ENCODE data around the gene TGOLN2. TPM values are rescaled to one million over a fixed set of nuclear protein-coding genes. Genes with fewer than 3 reads are reported as not detected.

TGOLN2 gene
- total RNA-seq, 1 donor from 2014 or later = 94.0 TPM

DNA sequence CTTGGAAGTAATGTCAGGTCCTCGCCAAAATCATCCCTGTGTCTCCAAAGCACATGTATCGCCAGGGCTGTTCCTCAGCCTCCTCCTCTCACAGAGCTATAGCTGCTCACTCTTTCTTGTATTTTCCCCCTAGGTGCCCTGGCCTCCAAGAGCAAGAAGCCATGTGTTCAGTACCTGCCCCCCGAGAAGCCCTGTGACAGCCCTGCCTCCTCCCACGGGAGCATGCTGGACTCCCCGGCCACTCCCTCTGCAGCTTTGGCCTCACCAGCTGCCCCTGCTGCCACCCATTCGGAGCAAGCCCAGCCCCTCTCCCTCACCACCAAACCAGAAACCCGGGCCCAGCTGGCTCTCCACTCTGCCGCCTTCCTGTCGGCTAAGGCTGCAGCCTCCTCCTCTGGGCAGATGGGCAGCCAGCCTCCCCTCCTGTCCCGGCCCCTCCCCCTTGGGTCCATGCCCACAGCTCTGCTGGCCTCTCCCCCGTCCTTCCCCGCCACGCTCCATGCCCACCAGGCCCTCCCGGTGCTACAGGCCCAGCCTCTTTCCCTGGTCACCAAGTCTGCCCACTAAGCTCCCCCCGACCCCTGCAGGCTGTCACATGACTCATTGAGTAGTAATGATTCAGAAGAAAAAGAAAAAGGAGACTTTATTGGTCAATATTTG, 18.8 kb downstream of the TGOLN2 start:
- DNase-seq = peak; percentile 88

DNA sequence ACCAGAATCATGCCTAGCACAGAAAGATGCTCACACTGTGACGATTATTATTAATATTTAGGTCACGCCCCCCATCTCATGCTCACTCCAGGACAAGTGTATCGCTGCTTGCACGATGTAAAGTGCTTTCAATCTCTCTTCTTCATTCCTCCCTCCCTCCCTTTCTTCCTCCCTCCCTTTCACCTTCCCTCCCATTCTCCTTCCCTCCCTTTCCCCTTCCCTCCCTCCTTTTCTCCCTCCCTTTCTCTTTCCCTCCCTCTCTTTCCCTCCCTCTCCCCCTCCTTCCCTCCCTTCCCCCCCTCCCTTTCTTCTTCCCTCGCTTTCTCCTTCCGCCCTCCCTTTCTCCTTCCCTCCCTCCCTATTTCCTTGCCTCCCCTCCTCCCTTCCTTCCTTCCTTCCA, 19.6 kb downstream of the TGOLN2 start:
- no peak for DNase-seq

DNA sequence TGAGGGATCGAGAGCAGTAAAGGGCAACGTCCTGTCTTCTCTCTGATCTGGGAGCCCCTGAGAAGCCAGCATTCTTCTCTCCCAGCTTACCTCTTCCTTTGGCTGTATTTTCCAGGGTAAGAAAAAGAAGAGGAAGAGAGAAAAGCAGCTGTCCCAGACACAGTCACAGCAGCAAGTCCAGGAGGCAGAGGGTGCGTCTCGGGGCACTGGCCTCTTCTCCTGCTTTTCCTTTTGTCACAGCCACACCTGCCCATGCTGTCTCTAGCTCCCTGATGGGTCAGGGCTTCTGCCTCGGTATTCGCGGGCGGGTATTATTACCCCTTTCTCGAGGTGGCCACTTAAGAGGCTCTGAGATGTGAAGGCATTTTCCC, 20.3 kb downstream of the TGOLN2 start:
- DNase-seq = no peak

- DNase-seq = no peak
Measured at GRCh38 chr2:85303780-85304531, 23.8 kb downstream of the TGOLN2 start.

- no peak for DNase-seq
Measured at GRCh38 chr2:85302121-85302520, 25.7 kb downstream of the TGOLN2 start.

- DNase-seq = no peak
Measured at GRCh38 chr2:85291425-85292023, 36.3 kb downstream of the TGOLN2 start.

DNA sequence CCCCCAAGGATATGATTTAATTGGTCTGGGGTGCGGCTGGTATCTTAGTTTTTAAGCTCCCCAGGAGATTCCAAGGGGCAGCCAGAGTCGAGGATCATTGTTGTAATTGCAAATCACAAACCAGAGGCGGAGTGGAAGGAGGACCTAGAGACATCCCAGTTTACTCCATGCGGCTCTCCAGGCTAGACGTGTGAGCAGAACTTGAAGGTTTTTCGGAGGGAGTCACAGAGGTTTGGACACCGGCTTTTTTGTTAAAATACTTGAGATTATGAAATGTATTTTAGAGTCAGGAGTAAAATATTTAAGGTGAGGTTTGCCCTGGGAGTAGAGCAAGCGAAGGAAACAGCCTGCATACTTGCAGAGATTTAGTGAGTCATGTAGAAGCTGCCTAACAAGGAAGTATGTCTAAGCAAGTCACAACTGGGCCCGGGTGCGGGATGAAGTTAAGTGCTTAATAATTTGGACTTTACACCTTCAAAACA, 39.5 kb downstream of the TGOLN2 start:
- no peak for DNase-seq

DNA sequence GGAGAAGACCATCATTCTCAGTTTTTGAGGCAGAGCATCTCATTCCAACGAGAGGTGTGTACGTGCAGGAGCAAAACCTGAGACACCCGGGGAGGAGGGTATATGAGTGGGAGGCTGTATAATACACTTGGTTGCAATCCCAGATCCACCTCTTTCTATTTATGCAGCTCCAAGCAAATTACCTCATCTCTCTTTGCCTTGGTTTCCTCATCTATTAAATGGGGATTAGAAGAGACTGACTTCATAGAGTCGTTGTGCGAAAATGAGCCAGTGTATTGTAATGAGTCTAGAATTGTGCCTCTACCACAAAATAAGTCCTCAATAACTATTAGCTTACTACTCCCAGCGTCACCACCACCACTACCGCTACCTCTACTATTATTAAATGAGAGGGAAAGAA, 40.1 kb downstream of the TGOLN2 start:
- no peak for DNase-seq

GRCh38 chr2:85286918-85287317, 40.9 kb downstream of the TGOLN2 start:
- DNase-seq = no peak

- DNase-seq = no peak
Measured at GRCh38 chr2:85283641-85284040, 44.1 kb downstream of the TGOLN2 start.

DNA sequence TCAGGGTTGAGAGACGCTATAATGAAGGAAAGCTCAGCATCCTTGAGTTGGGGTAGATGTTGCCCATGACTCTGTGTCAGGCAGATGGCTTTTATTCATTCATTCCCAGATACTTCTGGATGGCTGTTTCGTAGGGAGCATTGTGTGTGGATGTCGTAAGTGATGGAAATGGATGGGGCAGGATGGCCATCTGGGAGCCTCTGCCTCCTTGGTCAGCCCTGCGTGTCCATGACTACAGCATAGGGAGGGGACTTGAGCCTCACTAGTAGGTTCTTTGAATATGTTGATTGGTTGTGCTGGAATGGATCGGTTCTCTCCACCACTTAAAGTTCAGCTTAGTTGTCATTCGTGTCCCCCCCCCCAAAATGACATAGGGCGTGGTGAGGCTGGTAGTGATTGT, 44.9 kb downstream of the TGOLN2 start:
- no peak for DNase-seq

GRCh38 chr2:85281553-85281952, 46.2 kb downstream of the TGOLN2 start:
- DNase-seq = no peak

- peak; percentile 47 for DNase-seq
Measured at GRCh38 chr2:85278361-85278760, 49.4 kb downstream of the TGOLN2 start.

GRCh38 chr2:85277416-85278158, 50.2 kb downstream of the TGOLN2 start:
- peak; percentile 97 for DNase-seq

DNA sequence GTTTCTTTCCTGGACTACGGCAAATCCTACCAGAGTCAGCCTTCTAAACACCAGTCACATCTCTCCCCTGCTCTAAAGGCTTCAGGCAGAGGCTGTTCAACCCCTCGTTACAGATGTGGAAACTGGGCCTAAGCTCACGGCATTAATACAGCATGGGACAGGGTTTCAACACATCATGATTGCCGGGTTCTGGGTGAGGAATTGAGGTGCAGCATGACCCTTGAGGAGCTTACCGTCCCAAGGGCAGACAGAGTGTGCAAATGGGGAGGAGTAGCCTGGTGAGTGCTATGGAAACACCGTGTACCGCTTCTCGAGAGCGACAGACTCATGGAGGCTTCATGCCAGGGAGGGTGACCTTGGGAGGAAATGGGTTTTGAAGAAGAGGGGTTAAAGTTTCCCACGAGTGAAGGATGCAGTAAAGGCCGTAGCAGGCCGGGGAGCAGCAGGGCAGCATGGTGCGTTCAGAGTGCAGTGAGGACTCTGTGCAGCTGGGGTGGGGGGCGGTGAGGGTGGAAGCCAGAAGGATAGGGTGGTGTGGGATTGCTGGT, 51.1 kb downstream of the TGOLN2 start:
- no peak for DNase-seq

DNA sequence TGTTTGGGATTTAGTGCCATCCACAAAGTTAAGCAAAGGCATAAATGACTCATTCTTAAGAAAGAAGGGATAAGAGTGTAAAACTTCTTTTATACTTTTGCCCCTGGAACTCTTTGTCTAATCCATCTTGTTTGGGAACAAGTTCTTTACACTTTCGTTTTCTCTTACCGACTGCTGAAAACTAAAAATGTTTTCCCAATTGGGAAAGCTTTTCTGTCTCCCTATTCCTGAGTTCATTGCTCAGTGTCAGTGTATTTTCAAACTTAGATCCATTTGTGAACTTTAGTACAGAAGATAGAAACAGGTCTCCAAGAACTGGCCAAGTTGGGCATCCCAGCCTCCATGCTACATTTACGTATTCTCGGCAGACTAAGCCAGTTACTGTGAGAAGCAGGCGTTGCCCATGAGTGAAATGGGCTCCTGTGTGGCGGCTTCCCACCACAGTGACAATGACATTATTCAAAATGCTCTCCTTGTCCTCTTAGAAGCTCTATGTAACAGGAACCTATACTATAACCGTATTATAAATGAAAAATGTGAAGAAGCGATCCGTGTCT, 51.7 kb downstream of the TGOLN2 start:
- DNase-seq = no peak

- peak; percentile 86 for DNase-seq
Measured at GRCh38 chr2:85273738-85274731, 53.8 kb downstream of the TGOLN2 start.

DNA sequence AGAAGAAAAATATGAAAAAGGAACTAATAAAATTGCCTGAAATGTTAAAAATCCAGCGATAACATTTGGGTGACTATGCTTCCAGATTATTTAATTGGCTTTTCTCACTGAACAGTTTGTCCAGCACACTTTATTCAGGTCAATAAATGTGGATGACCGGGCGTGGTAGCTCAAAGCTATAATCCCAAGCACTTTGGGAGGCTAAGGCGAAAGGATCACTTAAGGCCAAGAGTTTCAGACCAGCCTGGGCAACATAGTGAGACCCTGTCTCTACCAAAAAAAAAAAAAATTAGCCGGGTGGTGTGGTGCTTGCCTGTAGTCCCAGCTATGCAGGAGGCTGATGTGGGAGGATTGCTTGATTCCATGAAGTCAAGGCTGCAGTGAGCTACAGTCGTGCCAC, 55.4 kb downstream of the TGOLN2 start:
- DNase-seq = no peak

DNA sequence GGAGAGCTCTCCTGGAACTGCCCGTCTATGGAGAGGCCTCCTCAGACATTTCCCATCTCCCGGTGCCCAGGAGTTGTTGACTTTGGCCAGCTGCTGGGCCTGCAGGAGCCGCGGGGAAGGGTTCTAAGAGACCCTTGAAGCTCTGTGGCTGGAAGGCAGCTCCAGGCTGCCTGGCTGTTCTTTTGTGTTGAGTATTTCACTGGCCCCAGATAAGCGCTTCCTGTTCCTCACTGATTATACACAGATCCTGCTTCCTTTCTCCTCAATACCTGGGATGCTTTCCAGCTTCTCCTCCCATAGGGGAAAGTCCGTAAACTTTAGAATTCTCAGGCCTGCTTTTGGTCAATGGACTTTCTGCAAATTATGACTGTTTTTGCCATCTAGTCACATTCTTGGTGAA, 57.8 kb downstream of the TGOLN2 start:
- DNase-seq = peak; percentile 73
